ENCODE measurements around the gene CDSN.
A peak's percentile ranks its signal among the peaks of the same experiment; 100 is the strongest.

CDSN gene

GRCh38 chr6:31158140-31158862, 38.1 kb upstream of the CDSN start, which contains the start of gene TCF19:
Gene TCF19, plus strand, starts transcription at chr6:31158589. Its CDS starts 881 bp downstream, at chr6:31159470.
- peak; percentile 59 for TF ChIP-seq POLR2A (IDR thresholded peaks at IDR 0.05; ENCODE audit: low read depth, low read length)
- DNase-seq (ENCODE audit: insufficient read length, low spot score) (peak; percentile 97), FAIRE-seq (peak; percentile 84)

DNA sequence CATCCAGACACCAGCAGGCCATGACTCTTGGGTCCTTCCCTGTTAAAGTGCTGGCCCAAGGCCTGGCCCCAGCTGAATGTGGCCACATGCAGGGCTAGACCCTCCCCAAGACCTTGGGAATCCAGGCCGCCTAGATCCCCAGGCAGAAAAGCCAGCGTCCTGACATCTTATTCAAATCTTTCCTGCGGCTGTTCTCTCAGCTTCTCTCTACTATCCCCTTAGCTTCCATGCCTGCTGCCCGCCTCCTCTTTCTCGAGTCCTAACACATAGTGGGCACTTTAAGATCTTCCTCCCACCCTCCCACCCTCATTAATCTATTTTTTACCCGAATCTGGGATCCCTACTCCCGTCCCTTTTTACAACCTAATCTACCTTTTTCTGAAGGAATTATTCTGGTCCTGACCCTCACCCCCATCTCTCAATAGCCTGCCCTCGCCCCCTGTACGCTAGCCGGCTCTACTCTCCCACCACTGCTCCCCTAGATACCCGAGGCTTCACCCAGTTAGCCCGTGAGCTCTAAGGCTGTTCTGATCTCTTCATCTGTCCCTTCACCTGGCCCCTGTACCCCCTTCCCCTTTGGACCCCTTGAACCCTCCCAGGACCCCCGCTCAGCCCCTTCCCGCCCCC, 37.4 kb upstream of the CDSN start, which contains the start of gene CCHCR1:
TSS of gene CCHCR1 (minus strand) at position 290 of the 627 bp plus-strand sequence. CDS start at position 88, 202 bp downstream.
- DNase-seq (ENCODE audit: insufficient read length, low spot score): no peak
- TF ChIP-seq POLR2A (IDR thresholded peaks at IDR 0.05; ENCODE audit: low read depth, low read length): no peak
- FAIRE-seq: no peak

GRCh38 chr6:31156641-31157040, 36.4 kb upstream of the CDSN start:
- no peak for DNase-seq (ENCODE audit: insufficient read length, low spot score)
- no peak for TF ChIP-seq POLR2A (IDR thresholded peaks at IDR 0.05; ENCODE audit: low read depth, low read length)
- no peak for FAIRE-seq

DNA sequence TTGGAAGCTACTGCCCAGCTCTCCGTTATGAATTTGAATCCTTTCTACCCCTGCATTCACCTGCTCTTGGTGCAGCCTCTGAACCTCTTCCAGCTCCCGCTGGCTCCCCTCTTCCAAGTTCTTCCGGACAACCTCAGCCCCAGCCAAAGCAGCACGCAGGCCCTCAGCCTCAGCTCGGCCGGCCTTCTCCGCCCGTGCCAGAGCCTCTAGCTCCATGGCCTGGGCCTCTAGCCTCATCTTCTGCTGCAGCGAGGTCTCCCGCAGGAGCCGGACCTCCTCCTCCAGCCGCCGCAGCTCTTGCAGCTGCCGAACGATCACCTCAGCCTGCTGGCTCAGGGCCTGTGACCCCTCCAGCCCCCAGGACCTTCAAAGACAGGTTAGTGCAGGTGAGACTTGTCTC, 34.2 kb upstream of the CDSN start:
- no peak for TF ChIP-seq POLR2A (IDR thresholded peaks at IDR 0.05; ENCODE audit: low read depth, low read length)
- no peak for FAIRE-seq
- DNase-seq (ENCODE audit: insufficient read length, low spot score): no peak

DNA sequence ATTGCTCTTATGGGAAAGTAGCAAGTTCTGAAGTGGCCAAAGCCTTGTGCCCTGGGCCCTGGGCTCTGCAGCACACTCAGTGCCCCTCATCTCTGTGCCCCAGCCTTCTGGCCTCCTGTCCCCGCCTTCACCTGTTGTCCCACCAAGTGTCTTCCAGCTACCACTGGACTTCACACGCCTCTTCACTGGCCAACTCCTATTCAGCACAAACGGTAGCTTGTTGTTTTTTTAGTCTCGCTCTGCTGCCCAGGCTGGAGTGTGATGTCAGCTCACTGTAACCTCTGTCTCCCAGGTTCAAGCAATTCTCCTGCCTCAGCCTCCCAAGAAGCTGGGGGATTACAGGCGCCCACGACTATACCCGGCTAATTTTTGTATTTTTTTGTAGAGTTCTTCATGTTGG, 32.5 kb upstream of the CDSN start:
- FAIRE-seq: no peak
- no peak for DNase-seq (ENCODE audit: insufficient read length, low spot score)
- TF ChIP-seq POLR2A (IDR thresholded peaks at IDR 0.05; ENCODE audit: low read depth, low read length): no peak

GRCh38 chr6:31149827-31150447, 29.7 kb upstream of the CDSN start:
- no peak for DNase-seq (ENCODE audit: insufficient read length, low spot score)
- no peak for FAIRE-seq
- TF ChIP-seq POLR2A (IDR thresholded peaks at IDR 0.05; ENCODE audit: low read depth, low read length): no peak

GRCh38 chr6:31145386-31145785, 25.1 kb upstream of the CDSN start:
- no peak for FAIRE-seq
- no peak for TF ChIP-seq POLR2A (IDR thresholded peaks at IDR 0.05; ENCODE audit: low read depth, low read length)

DNA sequence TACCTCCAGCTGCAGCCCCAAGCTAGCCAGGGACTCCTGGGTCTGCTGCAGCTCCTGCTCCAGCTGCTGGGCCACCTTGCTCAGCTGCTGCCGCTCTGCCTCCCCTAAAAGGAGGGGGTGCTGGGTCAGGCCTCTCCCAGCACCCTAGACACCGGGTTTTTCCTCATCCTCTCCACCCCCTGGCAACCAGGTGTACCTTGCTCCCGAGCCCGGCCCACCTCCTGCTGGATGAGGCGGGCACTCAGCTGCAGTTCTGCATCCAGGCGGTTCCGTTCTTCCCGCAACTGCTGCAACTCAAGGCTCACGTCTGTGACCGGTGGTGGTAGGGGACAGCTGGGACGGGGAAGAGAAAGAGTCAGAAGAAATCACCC, 24.7 kb upstream of the CDSN start:
- DNase-seq (ENCODE audit: insufficient read length, low spot score) (no peak), FAIRE-seq (no peak)
- no peak for TF ChIP-seq POLR2A (IDR thresholded peaks at IDR 0.05; ENCODE audit: low read depth, low read length)

More at GRCh38 chr6:31145386-31145785, 25.1 kb upstream of the CDSN start:
- no peak for DNase-seq (ENCODE audit: insufficient read length, low spot score)

DNA sequence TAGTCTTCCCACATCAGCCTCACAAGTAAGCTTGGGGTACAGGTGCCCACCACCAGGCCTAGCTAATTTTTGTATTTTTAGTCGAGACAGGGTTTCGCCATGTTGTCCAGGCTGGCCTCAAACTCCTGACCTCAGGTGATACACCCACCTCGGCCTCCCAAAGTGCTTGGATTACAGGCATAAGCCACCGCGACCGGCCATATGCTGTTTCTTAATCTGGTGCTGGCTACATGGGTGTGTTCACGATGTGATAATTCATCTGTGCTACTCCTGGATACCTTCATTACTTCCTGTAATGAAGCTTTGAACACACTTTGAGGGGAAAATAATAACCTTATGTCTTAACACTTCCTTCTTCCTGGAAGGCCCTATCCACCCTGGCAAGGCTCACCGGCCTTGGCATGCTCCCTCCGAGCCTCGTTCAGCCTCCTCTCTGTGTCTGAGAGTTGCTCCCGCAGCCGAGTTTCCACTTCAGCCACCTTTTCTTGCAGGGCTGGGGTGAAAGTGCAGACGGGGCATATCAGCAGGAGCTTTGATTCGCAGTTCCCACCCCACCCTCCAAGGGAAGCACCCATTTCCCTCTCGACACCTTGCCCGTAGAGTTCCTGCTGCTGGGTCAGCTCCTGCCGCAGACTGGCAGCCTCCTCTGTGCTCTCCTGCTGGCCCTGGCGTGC, 24.2 kb upstream of the CDSN start:
- TF ChIP-seq POLR2A (IDR thresholded peaks at IDR 0.05; ENCODE audit: low read depth, low read length): no peak
- DNase-seq (ENCODE audit: insufficient read length, low spot score): no peak
- FAIRE-seq: no peak

DNA sequence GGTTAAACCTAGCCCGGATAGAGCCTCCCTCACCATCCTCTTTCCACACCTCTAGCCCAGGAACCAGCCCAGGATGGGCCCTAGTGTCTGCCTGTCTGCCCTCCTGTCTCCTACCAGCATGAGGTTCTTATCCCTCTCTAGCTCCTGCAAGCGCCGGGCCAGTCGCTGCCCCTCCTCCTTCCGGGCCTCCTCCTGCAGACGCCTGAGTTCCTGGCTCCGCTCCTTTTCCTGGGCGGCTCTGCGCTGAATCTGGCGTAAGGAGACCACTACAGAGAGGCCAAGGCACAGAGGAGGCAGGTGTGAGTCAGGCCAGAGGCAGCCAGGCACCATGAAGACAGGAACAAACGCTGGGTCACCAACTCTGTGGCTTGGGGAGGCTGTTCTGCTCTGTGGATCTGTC, 22.9 kb upstream of the CDSN start:
- DNase-seq (ENCODE audit: insufficient read length, low spot score) (peak; percentile 46), FAIRE-seq (no peak)
- no peak for TF ChIP-seq POLR2A (IDR thresholded peaks at IDR 0.05; ENCODE audit: low read depth, low read length)

DNA sequence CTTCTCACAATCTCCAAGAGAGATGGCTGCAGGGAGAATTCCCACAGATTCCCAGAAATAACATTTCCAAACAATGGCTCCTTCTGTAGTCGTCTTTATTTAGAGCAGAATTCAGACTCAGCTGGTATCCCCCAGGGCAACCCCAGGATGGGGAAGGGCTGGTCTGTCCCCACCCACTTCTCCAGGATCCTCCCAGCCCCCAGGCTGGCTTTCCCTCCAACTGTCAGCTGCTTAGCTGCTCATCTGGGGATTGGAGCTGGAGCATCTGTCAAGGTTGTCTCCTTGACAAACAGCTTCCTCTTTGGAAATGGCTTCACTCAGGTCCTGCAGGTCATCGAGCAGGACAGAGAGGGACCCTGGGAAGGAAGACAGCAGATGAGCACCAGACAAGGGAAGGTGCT, 22.1 kb upstream of the CDSN start:
- FAIRE-seq: no peak

DNA sequence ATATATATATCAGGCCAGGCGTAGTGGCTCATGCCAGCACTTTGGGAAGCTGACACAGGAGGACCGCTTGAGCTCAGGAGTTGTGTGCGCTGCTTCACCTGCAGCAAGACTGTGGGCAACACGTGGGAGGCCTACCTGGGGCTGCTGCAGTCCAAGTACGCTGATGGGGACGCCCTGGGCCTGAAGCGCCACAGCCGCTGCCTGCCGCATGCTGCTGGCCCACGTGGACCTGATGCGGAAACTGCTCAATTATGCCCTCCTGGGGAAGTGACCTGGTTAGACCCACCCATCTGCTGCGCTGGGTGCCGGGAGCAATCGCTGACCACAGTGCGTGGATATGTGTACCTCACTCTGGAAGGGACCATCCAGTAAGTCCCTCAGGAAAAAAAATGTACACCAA, 20.4 kb upstream of the CDSN start:
- DNase-seq (ENCODE audit: insufficient read length, low spot score) (no peak), FAIRE-seq (no peak)
- TF ChIP-seq POLR2A (IDR thresholded peaks at IDR 0.05; ENCODE audit: low read depth, low read length): no peak

More for the DNA sequence above, 22.1 kb upstream of the CDSN start:
- no peak for TF ChIP-seq POLR2A (IDR thresholded peaks at IDR 0.05; ENCODE audit: low read depth, low read length)
- DNase-seq (ENCODE audit: insufficient read length, low spot score): no peak

GRCh38 chr6:31139599-31139998, 19.4 kb upstream of the CDSN start:
- DNase-seq (ENCODE audit: insufficient read length, low spot score) (no peak), FAIRE-seq (no peak)
- no peak for TF ChIP-seq POLR2A (IDR thresholded peaks at IDR 0.05; ENCODE audit: low read depth, low read length)

DNA sequence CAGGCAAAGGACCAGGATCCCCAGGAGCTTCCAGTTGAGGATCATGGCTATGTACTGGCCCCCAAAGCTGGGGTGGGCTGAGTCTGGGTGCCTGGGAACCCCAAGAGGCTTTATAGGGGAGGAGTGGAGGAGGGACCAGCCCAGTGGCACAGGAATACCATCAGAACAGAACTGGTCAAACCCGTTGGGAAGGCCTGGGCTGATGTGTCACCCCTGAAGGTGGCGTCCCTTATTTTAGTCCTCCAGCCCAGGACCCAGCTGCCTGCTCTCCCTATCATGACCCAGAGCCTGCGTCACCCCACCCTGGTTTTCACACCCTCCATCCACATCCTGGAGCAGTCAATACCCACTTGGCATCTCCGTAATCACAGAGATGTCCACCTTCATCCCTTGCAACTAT, 18.7 kb upstream of the CDSN start, which contains the start of gene PSORS1C2:
TSS of gene PSORS1C2 (minus strand) at position 85 of the 400 bp plus-strand sequence. CDS start at position 45, 40 bp downstream.
- FAIRE-seq: no peak
- TF ChIP-seq POLR2A (IDR thresholded peaks at IDR 0.05; ENCODE audit: low read depth, low read length): no peak

More for the DNA sequence above, 18.7 kb upstream of the CDSN start, which contains the start of gene PSORS1C2:
- DNase-seq (ENCODE audit: insufficient read length, low spot score): no peak
